Panc1 (cell line): ENCODE results near the gene ATP8B3.

ENCODE experiments used
- POLR2AphosphoS5 ChIP-seq: IDR thresholded peaks from 2 replicates; pipeline ENCODE4 v1.6.1; 2012; ENCODE audit warnings: mild to moderate bottlenecking, low read depth, low read length, moderate library complexity
- TCF7L2 ChIP-seq: IDR thresholded peaks from 2 replicates; pipeline ENCODE4 v1.6.1; 2011; ENCODE audit warnings: mild to moderate bottlenecking, low read depth, low read length, inconsistent platforms
- TF ChIP-seq, protein P1 (sequence below): fragments of 450-650 bp; IDR thresholded peaks from 2 replicates; pipeline ENCODE4 v1.5.1; 2017; ENCODE audit warnings: mild to moderate bottlenecking

- TF ChIP-seq, protein P1, sequence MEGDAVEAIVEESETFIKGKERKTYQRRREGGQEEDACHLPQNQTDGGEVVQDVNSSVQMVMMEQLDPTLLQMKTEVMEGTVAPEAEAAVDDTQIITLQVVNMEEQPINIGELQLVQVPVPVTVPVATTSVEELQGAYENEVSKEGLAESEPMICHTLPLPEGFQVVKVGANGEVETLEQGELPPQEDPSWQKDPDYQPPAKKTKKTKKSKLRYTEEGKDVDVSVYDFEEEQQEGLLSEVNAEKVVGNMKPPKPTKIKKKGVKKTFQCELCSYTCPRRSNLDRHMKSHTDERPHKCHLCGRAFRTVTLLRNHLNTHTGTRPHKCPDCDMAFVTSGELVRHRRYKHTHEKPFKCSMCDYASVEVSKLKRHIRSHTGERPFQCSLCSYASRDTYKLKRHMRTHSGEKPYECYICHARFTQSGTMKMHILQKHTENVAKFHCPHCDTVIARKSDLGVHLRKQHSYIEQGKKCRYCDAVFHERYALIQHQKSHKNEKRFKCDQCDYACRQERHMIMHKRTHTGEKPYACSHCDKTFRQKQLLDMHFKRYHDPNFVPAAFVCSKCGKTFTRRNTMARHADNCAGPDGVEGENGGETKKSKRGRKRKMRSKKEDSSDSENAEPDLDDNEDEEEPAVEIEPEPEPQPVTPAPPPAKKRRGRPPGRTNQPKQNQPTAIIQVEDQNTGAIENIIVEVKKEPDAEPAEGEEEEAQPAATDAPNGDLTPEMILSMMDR = no peak
- TF ChIP-seq POLR2AphosphoS5 (no peak), TCF7L2 (no peak)
Observed at GRCh38 chr19:1736927-1737326, 75.1 kb downstream of the ATP8B3 start.
